DMS114 treated with DMSO at 0.1 percent for 48 hours (cell line): ENCODE data around the gene DPYSL5.

Experiments used
- DNase-seq: peaks from one replicate; lab custom pipeline; 2025; ENCODE audit not compliant: unreplicated experiment; lab: John Stamatoyannopoulos, UW

The DPYSL5 gene

DNA sequence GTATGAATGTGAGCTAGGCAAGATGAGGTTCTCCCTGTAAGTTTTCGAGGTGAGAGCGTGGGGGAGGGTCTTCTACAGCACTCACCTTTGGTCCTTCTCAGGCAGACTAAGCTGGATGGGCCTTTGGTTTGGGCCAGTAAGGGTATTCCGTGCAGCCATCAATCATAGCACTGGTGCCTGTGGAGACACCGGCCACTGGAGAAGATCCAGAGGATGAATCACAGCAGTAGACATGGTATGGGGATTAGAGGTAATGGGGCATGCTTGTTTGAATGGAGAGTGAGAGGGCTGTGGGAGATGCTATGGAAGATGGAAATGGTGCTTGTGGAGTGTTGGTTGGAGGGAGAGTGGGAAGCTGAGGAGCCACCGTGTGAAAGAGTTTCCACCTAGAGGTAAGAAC is 138.6 kb downstream of the DPYSL5 start:
- no peak for DNase-seq

- no peak for DNase-seq
Observed at GRCh38 chr2:26988058-26988860, 140.3 kb downstream of the DPYSL5 start.

- DNase-seq: no peak
Observed at GRCh38 chr2:26989156-26989555, 141.2 kb downstream of the DPYSL5 start.

DNA sequence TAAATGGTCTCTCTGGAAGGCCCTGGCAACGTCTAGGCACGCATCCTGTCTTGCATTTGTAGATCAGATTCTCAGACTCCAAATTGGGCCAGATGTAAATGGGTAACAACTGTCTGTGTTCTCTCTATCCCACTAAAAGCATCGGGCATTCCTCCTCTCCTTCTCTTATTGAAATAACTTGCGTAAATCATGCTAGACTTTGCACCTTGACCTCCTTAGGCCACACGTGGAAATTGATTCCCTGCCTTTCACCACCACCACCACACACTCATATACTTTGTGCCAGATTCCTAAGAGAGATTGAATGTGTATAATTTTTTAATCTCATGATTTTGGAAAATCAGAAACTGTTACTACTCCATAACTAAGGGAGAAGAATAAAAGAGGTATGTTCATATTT is 143.8 kb downstream of the DPYSL5 start:
- no peak for DNase-seq

DNA sequence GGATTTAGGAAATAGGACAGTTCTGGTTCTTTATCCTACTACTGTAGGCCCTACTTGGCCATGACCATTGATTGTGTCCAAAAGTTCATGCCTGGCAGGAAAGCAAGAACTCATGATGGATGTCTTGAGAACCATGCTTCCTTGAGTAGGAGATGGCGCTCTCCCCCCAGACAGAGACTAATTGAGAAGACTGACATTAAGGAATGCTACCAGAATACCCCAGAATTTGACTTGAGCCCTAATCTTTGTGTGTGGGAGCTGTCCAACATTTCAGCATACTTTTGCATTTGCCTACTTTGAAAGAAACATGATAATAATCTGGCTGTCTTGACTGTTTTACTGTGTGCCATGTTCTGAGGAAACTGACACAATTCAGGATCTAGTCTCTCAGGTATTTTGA is 145.8 kb downstream of the DPYSL5 start:
- no peak for DNase-seq

- no peak for DNase-seq
Observed at GRCh38 chr2:26994983-26995382, 147.1 kb downstream of the DPYSL5 start.

- DNase-seq: no peak
Observed at GRCh38 chr2:26997394-26997793, 149.5 kb downstream of the DPYSL5 start.

DNA sequence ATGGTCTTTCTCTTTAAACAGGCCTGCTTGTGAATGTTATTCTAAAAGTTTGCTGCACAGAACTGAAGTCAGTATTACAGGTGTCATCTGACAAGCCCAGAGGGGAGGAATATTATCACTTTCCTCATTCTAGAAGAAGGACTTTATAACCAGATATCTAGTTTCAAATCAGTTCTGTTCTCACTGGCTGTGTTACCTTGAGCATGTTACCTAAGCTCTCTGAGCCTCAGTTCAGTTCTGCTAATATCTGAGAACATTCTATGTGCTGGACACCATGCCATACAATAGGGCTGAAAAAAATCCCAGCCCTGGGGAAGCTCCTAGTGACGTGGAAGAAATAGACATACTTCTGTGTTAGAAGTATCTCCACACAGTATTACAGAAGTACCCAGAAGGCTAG is 150.4 kb downstream of the DPYSL5 start:
- no peak for DNase-seq
